DOHH2 (cell line): ENCODE results near the gene ADAMTSL1.

Source experiments
- H3F3A ChIP-seq: fragments of 200-600 bp; sonication (generic), shearing (Covaris generic); 2 replicates; pipeline ENCODE4 v1.6.0; 2016; ENCODE audit warnings: antibody characterized with exemption, mild to moderate bottlenecking; ENCODE audit not compliant: control insufficient read depth, insufficient read depth
- H3K27ac ChIP-seq: fragments of 200-600 bp; sonication (generic); 2 replicates; pipeline ENCODE4 v1.5.1; 2014; ENCODE audit warnings: low read depth, mild to moderate bottlenecking, low read length, moderate library complexity
- H3K27me3 ChIP-seq: fragments of 200-600 bp; sonication (generic); 2 replicates; pipeline ENCODE4 v1.6.1; 2014; ENCODE audit warnings: mild to moderate bottlenecking, low read length, mixed read lengths; ENCODE audit not compliant: control insufficient read depth
- H3K36me3 ChIP-seq: fragments of 200-600 bp; sonication (generic); 2 replicates; pipeline ENCODE4 v1.6.1; 2014; ENCODE audit warnings: mild to moderate bottlenecking, low read length, moderate library complexity, mixed read lengths; ENCODE audit not compliant: control insufficient read depth
- H3K4me1 ChIP-seq: fragments of 200-600 bp; sonication (generic); 2 replicates; pipeline ENCODE4 v1.6.1; 2014; ENCODE audit warnings: mild to moderate bottlenecking, low read length, mixed read lengths; ENCODE audit not compliant: control insufficient read depth
- H3K4me2 ChIP-seq: fragments of 200-600 bp; sonication (generic); 2 replicates; pipeline ENCODE4 v1.6.0; 2014; ENCODE audit warnings: mild to moderate bottlenecking, low read length, moderate library complexity
- H3K4me3 ChIP-seq: fragments of 200-600 bp; sonication (generic); 2 replicates; pipeline ENCODE4 v1.5.1; 2014; ENCODE audit warnings: mild to moderate bottlenecking, low read length, mixed read lengths
- H3K79me2 ChIP-seq: fragments of 200-600 bp; sonication (generic); 2 replicates; pipeline ENCODE4 v1.6.1; 2014; ENCODE audit warnings: mild to moderate bottlenecking, low read length, mixed read lengths; ENCODE audit not compliant: control insufficient read depth
- H3K9me2 ChIP-seq: fragments of 200-600 bp; sonication (generic); replicated peaks from 2 replicates; pipeline ENCODE4 v1.6.1; 2014; ENCODE audit warnings: mild to moderate bottlenecking, low read length, mixed read lengths; ENCODE audit not compliant: control insufficient read depth
- H3K9me3 ChIP-seq: fragments of 200-600 bp; sonication (generic); 2 replicates; pipeline ENCODE4 v1.6.1; 2014; ENCODE audit warnings: antibody characterized with exemption, low read length, mixed read lengths; ENCODE audit not compliant: control insufficient read depth, insufficient read depth
- H4K20me1 ChIP-seq: fragments of 200-600 bp; sonication (generic); 2 replicates; pipeline ENCODE4 v1.6.0; 2014; ENCODE audit warnings: low read depth, mild to moderate bottlenecking, antibody characterized with exemption, low read length, moderate library complexity; ENCODE audit not compliant: control insufficient read depth, insufficient read depth
- CTCF ChIP-seq: fragments of 200-600 bp; sonication (generic); IDR thresholded peaks from one replicate; pipeline ENCODE4 v1.5.1; 2014; ENCODE audit warnings: antibody characterized with exemption, mild to moderate bottlenecking, low read depth, low read length; ENCODE audit not compliant: poor library complexity, severe bottlenecking
- EZH2phosphoT487 ChIP-seq: fragments of 200-600 bp; sonication (generic); IDR thresholded peaks from 2 replicates; pipeline ENCODE4 v1.6.1; 2017; ENCODE audit warnings: borderline replicate concordance, mild to moderate bottlenecking, antibody characterized with exemption, low read length, moderate library complexity, mixed read lengths

The ADAMTSL1 gene

GRCh38 chr9:18694959-18695668, 221.2 kb downstream of the ADAMTSL1 start:
- H3K4me1 ChIP-seq, result no peaks in the 10 kb centered on the region
- H3K27me3 ChIP-seq, result no peaks in the 10 kb centered on the region
- H3K9me3 ChIP-seq, result no peaks in the 10 kb centered on the region; the same call in 1 of the 2 replicates
- no peak overlapping the region for H3K27ac ChIP-seq
- no peaks in the 10 kb centered on the region for H4K20me1 ChIP-seq
- TF ChIP-seq CTCF, result no peak
- TF ChIP-seq EZH2phosphoT487, result no peak
- no peaks in the 10 kb centered on the region for H3K9me2 ChIP-seq
- H3K79me2 ChIP-seq, result no peaks in the 10 kb centered on the region
- no peak overlapping the region for H3K4me3 ChIP-seq
- no peak overlapping the region for H3K4me2 ChIP-seq
- H3K36me3 ChIP-seq, result no peaks in the 10 kb centered on the region
- H3F3A ChIP-seq, result no peaks in the 10 kb centered on the region

- H3K9me3 ChIP-seq, result no peaks in the 10 kb centered on the region; the same call in 1 of the 2 replicates
- H3K4me2 ChIP-seq, result no peak overlapping the region
- H3K4me3 ChIP-seq, result no peak overlapping the region
- H3K9me2 ChIP-seq, result no peaks in the 10 kb centered on the region
- H3K79me2 ChIP-seq, result no peaks in the 10 kb centered on the region
- H4K20me1 ChIP-seq, result no peaks in the 10 kb centered on the region
- TF ChIP-seq EZH2phosphoT487, result no peak
- TF ChIP-seq CTCF, result no peak
- no peaks in the 10 kb centered on the region for H3F3A ChIP-seq
- H3K27ac ChIP-seq, result no peak overlapping the region
- H3K27me3 ChIP-seq, result no peaks in the 10 kb centered on the region
- no peaks in the 10 kb centered on the region for H3K36me3 ChIP-seq
- H3K4me1 ChIP-seq, result no peaks in the 10 kb centered on the region
Measured at GRCh38 chr9:18698992-18699391, 225.0 kb downstream of the ADAMTSL1 start.

GRCh38 chr9:18699764-18700163, 225.8 kb downstream of the ADAMTSL1 start:
- no peaks in the 10 kb centered on the region; the same call in 1 of the 2 replicates for H3K9me3 ChIP-seq
- no peak overlapping the region for H3K27ac ChIP-seq
- no peaks in the 10 kb centered on the region for H3F3A ChIP-seq
- no peak overlapping the region for H3K4me3 ChIP-seq
- no peak overlapping the region for H3K4me2 ChIP-seq
- no peaks in the 10 kb centered on the region for H3K27me3 ChIP-seq
- H3K9me2 ChIP-seq, result no peaks in the 10 kb centered on the region
- TF ChIP-seq EZH2phosphoT487 (no peak), CTCF (no peak)
- no peaks in the 10 kb centered on the region for H4K20me1 ChIP-seq
- H3K79me2 ChIP-seq, result no peaks in the 10 kb centered on the region
- no peaks in the 10 kb centered on the region for H3K4me1 ChIP-seq
- H3K36me3 ChIP-seq, result no peaks in the 10 kb centered on the region
